Measurements from ENCODE around the gene CEP104.

CEP104 gene

GRCh38 chr1:3837200-3837599 lies 19.8 kb downstream of the CEP104 start:
- DNase-seq (ENCODE audit: low read depth in 1 of 2, low spot score in 1 of 2) = no peak
- H3K27ac ChIP-seq (replicated peaks) = no peak overlapping the region
- TF ChIP-seq REST (IDR thresholded peaks at IDR 0.05; ENCODE audit: insufficient replicate concordance, low read depth) = no peak
- TF ChIP-seq GABPA (IDR thresholded peaks at IDR 0.05; ENCODE audit: low read depth) = no peak
- TF ChIP-seq SPI1 (IDR thresholded peaks at IDR 0.05; ENCODE audit: borderline replicate concordance, low read depth) = no peak

GRCh38 chr1:3836421-3836820 lies 20.6 kb downstream of the CEP104 start:
- Histone ChIP-seq H3K4me3 (replicated peaks; ENCODE audit: insufficient read depth, low read length) (no peak overlapping the region), H3K27ac (replicated peaks) (no peak overlapping the region), H3K27me3 (ENCODE audit: insufficient read depth, poor library complexity, severe bottlenecking) (no peaks in the 10 kb centered on the region)
- no peak for TF ChIP-seq POLR2AphosphoS5 (IDR thresholded peaks at IDR 0.05; ENCODE audit: low read depth)
- no peak for TF ChIP-seq REST (IDR thresholded peaks at IDR 0.05; ENCODE audit: insufficient replicate concordance, low read depth)
- DNase-seq (ENCODE audit: low read depth in 1 of 2, low spot score in 1 of 2) = no peak

More at GRCh38 chr1:3837200-3837599, 19.8 kb downstream of the CEP104 start:
- Histone ChIP-seq H3K27me3 (ENCODE audit: insufficient read depth, poor library complexity, severe bottlenecking) (no peaks in the 10 kb centered on the region), H3K4me3 (replicated peaks; ENCODE audit: insufficient read depth, low read length) (no peak overlapping the region)

GRCh38 chr1:3834701-3835100 lies 22.3 kb downstream of the CEP104 start:
- no peak for DNase-seq (ENCODE audit: low read depth in 1 of 2, low spot score in 1 of 2)
- no peaks in the 10 kb centered on the region for H3K27me3 ChIP-seq (ENCODE audit: insufficient read depth, poor library complexity, severe bottlenecking)
- H3K27ac ChIP-seq (replicated peaks) = no peak overlapping the region
- no peak for TF ChIP-seq CTCF (IDR thresholded peaks at IDR 0.05; ENCODE audit: insufficient read depth, low read length)
- TF ChIP-seq GABPA (IDR thresholded peaks at IDR 0.05; ENCODE audit: low read depth) = no peak
- no peak for TF ChIP-seq SPI1 (IDR thresholded peaks at IDR 0.05; ENCODE audit: borderline replicate concordance, low read depth)
- TF ChIP-seq REST (IDR thresholded peaks at IDR 0.05; ENCODE audit: insufficient replicate concordance, low read depth) = no peak
- TF ChIP-seq POLR2AphosphoS5 (IDR thresholded peaks at IDR 0.05; ENCODE audit: low read depth) = no peak
- H3K4me3 ChIP-seq (replicated peaks; ENCODE audit: insufficient read depth, low read length) = no peak overlapping the region

GRCh38 chr1:3831689-3832088 lies 25.3 kb downstream of the CEP104 start:
- TF ChIP-seq POLR2AphosphoS5 (IDR thresholded peaks at IDR 0.05; ENCODE audit: low read depth) (no peak), REST (IDR thresholded peaks at IDR 0.05; ENCODE audit: insufficient replicate concordance, low read depth) (no peak), CTCF (IDR thresholded peaks at IDR 0.05; ENCODE audit: insufficient read depth, low read length) (no peak)
- DNase-seq (ENCODE audit: low read depth in 1 of 2, low spot score in 1 of 2) = no peak
- H3K4me3 ChIP-seq (replicated peaks; ENCODE audit: insufficient read depth, low read length) = no peak overlapping the region
- H3K27me3 ChIP-seq (ENCODE audit: insufficient read depth, poor library complexity, severe bottlenecking) = no peaks in the 10 kb centered on the region
- no peak overlapping the region for H3K27ac ChIP-seq (replicated peaks)

Measured in HL-60 (cell line).